Liver (tissue), 3 donors: ENCODE measurements around the gene BAK1.

Source experiments
- CTCF ChIP-seq: fragments of 150-350 bp; IDR thresholded peaks from 2 replicates; pipeline ENCODE4 v1.5.1; 2017; ENCODE audit warnings: improper control_type of control experiment, low read depth, low read length; ENCODE audit not compliant: missing input control
- GABPA ChIP-seq, 2 donors: IDR thresholded peaks in 1 of 2; conservative IDR thresholded peaks in 1 of 2; 2 replicates each; pipeline ENCODE4 v1.6.1; 2016; ENCODE audit warnings: antibody characterized with exemption in 2 of 2, mild to moderate bottlenecking in 1 of 2, moderate library complexity in 1 of 2
- HNF4A ChIP-seq, 2 donors: conservative IDR thresholded peaks; 2 replicates each; pipeline ENCODE4 v1.6.1; 2016; ENCODE audit warnings: antibody characterized with exemption in 2 of 2, mild to moderate bottlenecking in 2 of 2
- JUND ChIP-seq, 2 donors: IDR thresholded peaks; 2 replicates each; pipeline ENCODE4 v1.6.1; 2016; ENCODE audit warnings: antibody characterized with exemption in 2 of 2
- MAX ChIP-seq: IDR thresholded peaks from 2 replicates; pipeline ENCODE4 v1.6.1; 2016; ENCODE audit warnings: antibody characterized with exemption
- RAD21 ChIP-seq, 2 donors: IDR thresholded peaks; 2 replicates each; pipeline ENCODE4 v1.6.1; 2016; ENCODE audit warnings: antibody characterized with exemption in 2 of 2, mild to moderate bottlenecking in 2 of 2
- REST ChIP-seq: IDR thresholded peaks from 2 replicates; pipeline ENCODE4 v1.6.1; 2016; ENCODE audit warnings: antibody characterized with exemption, mild to moderate bottlenecking
- TAF1 ChIP-seq: conservative IDR thresholded peaks from 2 replicates; pipeline ENCODE4 v1.6.1; 2016; ENCODE audit warnings: antibody characterized with exemption, mild to moderate bottlenecking
- ZBTB33 ChIP-seq: IDR thresholded peaks from 2 replicates; pipeline ENCODE4 v1.6.1; 2016; ENCODE audit warnings: antibody characterized with exemption
- donor health status: healthy.
- donor health status: healthy.

- TF ChIP-seq ZBTB33 (no peak), CTCF (no peak), RAD21 (IDR thresholded peaks at IDR 0.05) (no peak), MAX (no peak), REST (no peak), TAF1 (no peak), GABPA (IDR thresholded peaks at IDR 0.05 in 1 of 2, conservative IDR thresholded peaks at IDR 0.05 in 1 of 2) (no peak), JUND (IDR thresholded peaks at IDR 0.05) (no peak), HNF4A (conservative IDR thresholded peaks at IDR 0.05) (no peak)
These were observed 44.8 kb upstream of the BAK1 start for GRCh38 chr6:33624856-33625255.
